GM19035 (cell line): ENCODE data around the gene WIPI1.
"Not testable (repeated sequence)": the region's sequence is repeated elsewhere in the genome, so short reads cannot be mapped to it uniquely, and the experiment has no call there.

Experiments used
- ATAC-seq: cut with Tn5 transposase; IDR thresholded peaks from one replicate; pipeline ENCODE4 v1.9.1; 2021; ENCODE audit not compliant: unreplicated experiment

Gene WIPI1

GRCh38 chr17:68387435-68388218, 69.7 kb downstream of the WIPI1 start:
- no peak for ATAC-seq

DNA sequence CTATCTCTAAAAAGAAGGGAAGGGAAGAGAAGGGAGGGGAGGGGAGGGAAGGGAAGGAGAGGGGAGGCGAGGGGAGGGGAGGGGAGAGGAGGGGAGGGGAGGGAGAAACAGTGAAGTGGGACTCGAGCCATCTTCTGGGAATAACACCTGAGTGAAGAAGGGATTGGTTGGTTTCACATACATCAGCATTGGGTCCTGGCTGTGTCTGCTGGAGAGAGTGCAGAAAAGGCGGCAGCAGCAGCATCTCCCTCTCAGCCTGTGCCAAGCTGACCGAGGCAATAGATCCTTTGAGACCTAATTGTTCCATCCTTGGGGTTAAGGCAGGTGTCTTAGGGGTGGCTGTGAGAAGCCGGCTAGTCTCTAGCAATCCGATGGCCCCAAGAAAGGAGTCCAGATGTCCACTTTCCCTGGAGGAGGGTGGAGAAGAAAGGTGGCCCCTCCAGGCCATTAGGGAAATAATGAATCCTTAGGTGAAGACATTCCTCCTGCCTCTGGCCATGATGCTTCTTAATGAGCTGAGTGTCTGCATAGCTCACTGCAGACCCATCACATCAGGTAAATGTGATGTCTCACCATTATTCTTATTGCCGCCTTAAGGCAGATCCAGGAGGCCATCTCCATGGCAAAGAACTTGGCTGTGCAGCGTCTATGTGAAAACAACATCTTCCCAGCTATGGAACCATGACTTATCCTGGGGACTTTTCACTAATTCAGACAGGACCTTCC, 71.6 kb downstream of the WIPI1 start:
- no peak for ATAC-seq

DNA sequence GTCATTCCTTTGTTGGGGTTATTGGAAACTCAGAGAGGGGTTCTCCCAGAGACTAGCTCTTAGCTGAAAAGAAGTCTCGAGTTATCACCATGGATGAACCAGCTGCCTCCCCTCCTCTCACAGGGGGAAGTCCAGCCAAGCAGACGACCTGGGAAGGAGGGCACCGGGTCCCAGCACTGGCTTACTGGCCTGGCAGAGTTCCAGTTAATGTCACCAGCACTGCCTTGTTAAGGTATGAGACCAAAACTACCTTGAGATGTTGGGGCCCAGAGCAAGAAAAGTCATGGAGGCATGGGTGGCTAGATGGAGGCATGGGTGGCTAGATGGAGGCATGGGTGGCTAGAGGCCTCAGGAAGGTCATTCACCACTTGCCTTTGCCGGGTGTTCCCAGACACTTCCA, 72.4 kb downstream of the WIPI1 start:
- ATAC-seq: no peak

GRCh38 chr17:68384471-68384870, 72.8 kb downstream of the WIPI1 start:
- no peak for ATAC-seq

DNA sequence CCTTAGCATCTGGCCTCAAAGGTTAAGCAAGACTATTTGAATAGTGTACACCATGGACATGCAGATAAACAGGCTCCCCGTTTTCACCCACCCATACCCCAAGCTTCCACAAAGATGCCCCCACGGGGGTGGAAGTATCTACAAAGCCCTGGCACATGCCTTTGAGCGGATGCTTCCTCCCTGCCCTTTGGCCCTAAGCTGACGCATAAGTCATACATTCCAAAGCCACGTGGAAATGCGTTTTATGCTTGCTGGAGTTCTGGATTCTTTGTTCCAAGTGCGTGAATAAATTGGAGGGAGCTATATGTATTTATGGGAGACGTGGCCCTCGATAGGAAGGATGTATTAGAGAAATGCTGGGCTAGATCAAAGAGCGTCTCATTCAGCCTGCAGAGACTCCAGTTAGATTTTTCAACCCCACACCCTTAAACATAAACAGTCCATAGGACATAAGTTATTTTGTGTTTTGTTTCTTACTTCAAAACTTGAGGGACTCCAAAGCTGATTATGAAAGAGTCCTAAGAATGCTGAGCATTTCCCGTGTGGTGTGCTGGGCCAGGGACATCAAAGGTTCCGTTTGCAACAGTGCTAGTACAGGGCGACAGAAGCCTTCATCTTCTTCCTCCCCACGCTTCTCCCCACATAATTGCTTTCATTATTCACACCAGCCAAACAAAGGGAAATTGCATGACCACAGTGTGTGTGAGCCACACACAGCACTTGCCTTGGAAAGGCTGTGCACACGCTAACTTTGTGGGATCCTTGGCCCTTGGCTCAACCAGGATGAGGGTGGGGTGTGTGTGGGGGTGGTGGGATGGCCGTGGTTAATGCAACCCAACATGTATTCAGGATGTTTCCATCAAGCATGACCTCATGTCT, 73.6 kb downstream of the WIPI1 start:
- no peak for ATAC-seq

GRCh38 chr17:68383120-68383442, 74.2 kb downstream of the WIPI1 start:
- no peak for ATAC-seq

DNA sequence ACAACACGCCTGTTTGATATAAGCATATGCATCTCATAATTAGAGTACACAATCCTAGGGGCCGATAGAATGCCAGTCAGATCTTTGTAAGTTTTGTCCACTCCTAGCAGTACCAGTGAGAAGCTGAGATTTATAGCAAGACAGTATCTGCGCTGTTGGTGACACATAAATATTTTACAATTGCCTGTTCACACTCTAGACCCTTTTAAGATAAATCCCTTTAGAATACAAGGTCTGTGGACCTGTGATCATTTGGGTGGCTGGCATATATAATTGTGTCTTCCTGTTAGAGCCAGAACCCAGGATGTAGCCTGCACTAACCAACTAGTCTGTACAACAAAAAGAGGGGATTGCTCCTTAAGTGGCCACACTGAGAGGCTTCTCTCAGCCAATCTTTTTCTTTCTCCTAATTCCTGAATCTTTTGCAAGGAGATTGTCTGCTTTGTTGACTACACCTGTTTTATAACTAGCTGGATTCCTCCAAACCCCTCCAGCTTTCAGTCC, 74.7 kb downstream of the WIPI1 start:
- ATAC-seq: no peak

DNA sequence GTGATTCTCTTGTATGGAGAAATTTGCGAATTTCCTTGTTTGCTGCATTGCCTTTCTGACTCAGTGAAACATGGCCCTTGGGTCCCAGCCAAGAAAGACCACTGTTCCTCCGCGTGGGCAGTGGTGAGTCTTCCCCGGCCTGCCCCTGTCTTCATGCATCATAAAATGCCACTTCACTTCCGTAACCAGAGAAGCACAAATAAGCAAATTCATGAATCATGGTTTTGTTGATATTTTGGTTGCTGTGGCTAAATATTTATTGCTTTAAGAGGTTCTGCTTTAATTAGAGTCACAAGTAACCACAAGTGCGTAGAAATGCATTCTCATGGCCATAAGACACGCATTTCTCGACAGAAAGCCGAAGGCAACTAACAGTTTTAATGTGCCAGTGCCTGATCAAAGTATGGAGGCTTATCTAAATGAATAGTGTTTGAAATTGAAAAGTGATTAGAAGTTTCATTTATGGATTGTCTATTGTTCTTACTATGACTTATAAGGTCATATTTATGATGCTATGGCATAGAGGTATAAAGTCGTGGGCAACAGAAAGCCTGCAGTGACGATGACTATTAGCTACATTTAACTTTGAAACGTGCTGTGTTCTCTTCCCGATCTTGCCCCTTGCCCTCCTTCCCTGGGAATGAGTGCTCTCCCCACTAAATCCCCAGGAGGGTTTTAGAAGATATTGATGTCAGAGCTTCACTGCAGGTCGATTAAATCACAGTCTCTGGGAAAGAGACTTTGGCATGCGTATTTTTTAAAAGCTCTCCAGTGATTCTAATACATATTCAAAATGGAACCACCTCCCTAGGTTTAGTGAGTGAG, 76.0 kb downstream of the WIPI1 start:
- ATAC-seq: no peak

DNA sequence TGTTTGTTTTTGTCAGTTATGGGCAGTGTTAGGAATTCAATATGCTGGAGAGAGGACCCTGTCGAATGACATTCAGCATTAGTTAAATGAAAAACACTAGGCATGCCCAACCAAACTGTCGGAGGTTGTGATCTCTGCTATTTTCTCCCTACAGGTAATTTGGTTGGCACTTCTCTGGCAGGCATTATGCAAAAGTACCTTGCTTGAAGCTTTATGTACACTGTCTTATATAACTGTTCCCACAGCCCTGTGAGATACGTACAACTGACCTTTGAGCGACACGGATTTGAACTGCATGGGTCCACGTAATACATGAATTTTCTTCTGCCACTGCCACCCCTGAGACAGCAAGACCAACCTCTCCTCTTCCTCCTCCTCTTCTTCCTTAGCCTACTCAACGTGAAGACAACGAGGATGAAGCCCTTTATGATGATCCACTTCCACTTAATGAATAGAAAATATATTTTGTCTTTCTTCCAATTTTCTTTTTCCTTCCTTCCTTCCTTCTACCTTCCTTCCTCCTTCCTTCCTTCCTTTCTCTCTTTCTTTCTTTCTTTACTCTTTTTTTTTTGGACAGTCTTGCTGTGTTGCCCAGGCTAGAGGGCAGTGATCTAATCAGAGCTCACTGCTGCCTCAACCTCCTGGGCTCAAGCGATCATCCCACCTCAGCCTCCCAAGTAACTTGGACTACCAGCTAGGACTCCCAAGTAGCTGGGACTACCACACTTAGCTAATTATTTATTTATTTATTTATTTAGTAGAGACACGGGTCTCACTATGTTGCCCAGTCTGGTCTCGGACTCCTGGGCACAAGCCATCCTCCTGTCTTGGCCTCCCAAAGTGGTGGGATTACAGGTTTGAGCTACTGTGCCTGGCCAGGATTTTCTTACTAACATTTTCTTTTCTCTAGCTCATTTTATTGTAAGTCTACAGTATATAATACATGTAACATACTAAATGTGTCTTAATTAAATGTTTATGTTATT, 77.3 kb downstream of the WIPI1 start:
- no peak for ATAC-seq

- no peak for ATAC-seq
Observed at GRCh38 chr17:68379177-68379510, 78.2 kb downstream of the WIPI1 start.

GRCh38 chr17:68378268-68379176, 78.8 kb downstream of the WIPI1 start:
- ATAC-seq: no peak

- no peak for ATAC-seq
Observed at GRCh38 chr17:68377771-68378267, 79.5 kb downstream of the WIPI1 start.

DNA sequence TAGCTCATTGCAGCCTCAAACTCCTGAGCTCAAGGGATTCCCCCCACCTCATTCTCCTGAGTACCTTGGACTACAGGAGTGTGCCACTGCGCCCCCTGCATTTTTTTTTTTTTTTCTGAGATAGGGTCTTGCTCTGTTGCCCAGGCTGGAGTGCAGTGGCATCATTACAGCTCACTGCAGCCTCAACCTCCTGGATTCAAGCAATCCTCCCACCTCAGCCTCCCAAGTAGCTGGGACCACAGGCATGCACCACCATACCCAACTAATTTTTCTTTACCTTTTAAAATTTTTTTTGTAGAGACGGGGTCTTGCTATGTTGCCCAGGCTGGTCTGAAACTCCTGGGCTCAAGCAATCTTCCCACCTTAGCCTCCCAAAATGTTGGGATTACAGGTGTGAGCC, 81.1 kb downstream of the WIPI1 start:
- not testable (repeated sequence) for ATAC-seq

GRCh38 chr17:68375566-68375965, 81.7 kb downstream of the WIPI1 start:
- ATAC-seq: no peak
